ENCODE results near the gene STN1.

The STN1 gene

DNA sequence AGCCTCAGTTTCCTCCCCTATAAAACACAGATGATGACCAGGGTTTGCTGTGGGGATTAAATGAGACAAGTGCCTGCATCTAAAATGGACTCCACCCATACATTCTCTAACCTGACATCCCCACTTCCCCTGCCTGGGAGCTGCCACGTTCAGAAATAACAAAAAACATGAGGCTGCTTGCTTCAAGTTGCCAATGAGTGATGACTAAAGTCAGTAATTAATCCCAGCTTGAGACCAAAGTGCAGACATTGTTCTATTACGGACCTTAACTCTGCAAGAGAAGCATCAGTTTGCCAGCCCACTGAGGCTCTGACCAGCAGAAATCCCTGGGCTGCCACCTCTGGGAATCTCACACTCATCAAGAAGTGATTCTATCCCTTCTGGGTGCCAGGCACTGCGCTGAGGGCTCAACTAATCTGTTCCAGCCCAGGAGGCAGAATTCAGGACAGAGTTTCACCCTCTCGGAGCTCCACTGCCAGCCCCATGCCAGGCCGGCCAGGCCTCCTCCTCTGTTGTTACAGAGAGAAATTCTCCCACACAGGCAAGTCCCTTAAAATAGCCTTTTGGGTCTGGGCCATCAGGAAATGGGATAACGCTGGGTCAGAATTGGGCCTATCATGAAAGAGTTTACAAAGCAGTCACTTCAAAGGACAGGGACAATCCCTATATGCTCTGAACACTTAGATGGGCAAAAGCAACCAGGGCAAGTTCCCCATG lies 74.0 kb downstream of the STN1 start:
- no peak for DNase-seq (ENCODE audit: low spot score)

DNA sequence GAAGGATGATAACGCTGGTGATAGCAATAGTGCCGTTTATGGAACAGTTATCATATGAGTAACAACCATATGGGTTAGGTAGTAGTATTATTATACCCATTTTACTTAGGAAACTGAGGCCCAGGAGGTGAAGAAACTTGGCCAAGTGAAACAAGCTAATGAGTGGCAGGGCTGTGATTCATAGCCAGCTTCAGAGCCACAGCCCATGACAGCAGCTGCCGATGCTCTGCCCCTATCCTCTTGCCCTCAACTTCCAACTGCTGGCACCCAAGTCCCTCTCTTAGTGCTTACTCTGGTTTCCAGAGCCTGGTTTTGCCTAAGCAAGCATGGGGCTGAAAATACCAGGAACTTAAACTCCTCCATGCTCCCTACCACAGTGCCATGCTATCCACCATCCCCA lies 74.9 kb downstream of the STN1 start:
- DNase-seq (ENCODE audit: low spot score) = no peak

DNA sequence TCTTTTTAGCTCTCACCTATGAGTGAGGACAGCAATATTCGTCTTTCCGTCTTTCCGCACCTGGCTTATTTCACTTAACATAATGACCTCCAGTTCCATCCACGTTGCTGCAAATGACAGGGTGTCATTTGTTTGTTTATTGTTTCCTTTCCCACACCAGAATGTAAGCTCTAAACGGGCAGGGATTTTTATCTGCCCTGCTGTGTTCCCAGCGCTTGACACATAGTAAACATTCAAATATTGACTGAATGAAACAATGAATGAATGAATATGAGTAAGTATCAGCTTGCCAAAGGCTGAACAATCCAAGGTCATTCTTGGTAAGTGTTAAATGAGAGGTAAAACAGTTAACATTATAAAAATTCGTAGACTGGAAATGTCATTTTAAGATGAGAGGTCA lies 75.4 kb downstream of the STN1 start:
- no peak for DNase-seq (ENCODE audit: low spot score)

DNA sequence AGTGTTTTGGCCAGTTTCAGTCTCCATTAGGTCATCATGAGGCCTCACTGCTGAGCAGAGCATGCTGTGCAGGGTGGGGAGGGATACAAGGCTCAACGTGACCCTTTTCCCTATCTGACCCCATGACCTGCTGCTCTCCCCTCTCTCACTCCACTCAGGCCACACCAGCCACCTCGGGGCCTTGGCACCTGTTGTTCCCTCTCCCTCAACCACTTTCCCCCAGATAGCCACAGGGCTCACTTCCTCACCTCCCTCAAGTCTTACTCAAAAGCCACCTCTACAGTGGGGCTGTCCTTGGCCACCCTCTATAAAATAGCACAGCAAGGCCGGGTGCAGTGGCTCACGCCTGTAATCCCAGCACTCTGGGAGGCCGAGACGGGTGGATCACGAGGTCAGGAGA lies 76.5 kb downstream of the STN1 start:
- no peak for DNase-seq (ENCODE audit: low spot score)

DNA sequence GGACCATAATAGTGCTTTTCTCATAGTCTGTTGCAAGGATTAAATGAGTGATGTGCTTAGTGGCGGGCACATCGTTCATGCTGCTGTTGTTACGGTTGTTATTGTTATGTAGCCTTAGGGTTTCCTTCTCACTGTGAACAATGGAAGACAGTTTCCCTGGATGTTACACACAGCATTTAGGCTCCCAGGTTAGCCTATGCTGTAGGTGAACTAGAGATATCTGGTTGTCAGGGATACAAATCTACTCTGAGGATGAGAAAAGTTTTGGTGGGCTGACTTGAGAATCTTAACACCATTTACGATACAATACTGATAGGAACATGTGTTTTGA lies 77.3 kb downstream of the STN1 start:
- DNase-seq (ENCODE audit: low spot score) = no peak

DNA sequence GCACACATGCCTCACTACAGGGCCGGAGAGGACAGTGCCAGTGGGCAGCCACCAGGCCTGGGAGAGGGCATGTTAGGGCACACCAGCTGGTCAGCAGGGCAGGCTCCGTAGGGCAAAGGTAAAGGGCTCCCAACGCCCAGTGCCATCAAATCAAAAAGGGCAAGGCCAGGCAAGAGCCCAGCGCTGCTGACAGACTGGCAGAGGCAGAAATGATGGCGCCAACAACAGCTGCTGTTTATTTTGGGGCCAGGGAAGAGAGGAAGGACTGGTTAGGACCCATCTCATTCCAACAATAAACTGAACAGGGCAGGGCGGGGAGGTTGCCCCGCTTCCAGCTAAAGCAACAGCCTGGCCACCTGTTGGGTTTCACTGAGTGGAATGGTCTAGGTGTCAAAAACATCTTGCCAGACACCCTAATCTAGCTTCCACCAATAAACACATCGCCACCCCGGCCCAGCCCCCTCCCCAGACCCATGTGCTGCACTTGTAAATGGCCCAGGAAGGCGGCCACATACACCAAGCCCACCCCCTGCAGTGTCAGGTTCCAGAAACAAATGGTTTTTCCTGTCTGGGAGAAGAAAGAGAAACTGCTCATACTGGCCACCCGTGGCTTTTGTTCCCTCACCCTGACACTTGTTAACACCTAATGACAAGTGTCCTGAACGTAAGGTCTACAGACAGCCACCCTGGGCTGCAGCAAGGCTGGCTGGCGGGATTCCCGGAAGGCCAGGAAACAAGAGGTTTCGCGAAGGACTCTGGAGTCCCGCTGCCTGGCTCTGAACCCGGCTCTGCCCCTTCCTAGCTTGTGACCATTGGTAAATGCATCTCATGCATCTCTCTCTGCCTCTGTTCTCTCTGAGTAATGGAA lies 77.9 kb downstream of the STN1 start:
- no peak for DNase-seq (ENCODE audit: low spot score)

DNA sequence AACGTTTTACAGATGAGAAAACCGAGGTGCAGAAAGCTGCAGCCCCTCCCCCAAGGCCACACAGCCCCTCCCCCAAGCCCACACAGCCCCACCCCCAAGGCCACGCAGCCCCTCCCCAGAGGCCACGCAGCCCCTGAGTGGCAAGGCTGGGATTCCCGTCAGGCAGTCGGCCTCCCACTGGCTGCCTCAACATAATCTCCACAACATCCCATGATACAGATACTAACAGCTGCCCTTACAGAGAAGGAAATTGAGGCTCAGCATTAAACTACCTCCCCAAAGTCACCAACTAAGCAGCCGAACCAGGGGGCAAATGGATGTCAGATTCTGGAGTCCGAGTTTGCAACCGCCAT lies 78.5 kb downstream of the STN1 start:
- DNase-seq (ENCODE audit: low spot score) = no peak

DNA sequence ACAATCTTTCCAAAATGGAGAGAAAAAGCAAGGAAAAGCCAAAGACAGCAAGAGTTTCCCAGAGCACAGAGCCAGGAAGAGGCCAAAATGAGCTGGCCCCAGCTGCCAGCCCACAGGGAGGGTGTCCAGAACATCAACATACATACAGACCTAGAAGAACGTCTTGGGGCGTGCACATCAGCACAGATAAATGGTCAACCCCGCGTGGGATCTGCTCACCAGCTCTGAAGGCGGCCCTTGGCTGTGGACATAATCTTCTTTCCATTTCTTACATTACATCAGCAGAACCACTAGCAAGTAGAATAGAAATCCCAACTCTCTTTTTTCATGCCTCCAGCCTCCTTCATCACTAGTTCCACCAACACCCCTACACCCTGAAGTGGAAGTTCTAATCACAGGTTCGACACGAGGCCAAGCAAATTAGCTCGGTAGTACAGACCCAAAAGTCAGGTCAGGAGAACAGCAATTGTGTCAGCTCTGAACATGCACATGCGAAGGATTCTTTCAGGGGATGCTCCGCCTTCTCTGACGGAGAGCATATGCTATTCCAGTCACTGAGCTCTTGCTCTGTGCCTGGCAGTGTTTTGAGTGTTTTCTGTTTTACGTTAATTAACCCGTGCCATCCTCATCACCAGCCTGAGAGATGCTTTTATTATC lies 79.0 kb downstream of the STN1 start:
- DNase-seq (ENCODE audit: low spot score) = no peak

DNA sequence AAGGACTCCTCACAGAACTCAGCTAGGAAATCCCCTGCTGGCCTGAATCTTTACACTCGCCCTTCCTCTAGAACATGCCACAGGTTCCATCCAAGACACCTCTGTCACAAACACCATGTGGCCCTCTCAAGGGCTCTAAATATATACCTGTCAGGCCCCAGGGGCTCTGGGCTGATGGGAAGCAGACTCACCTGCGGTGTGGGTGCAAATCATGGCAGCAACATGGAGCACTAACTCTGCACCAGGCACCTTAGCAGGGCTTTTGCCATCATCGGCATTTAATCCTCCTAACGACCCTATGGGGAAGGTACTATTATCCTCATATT lies 80.0 kb downstream of the STN1 start:
- DNase-seq (ENCODE audit: low spot score) = no peak

DNA sequence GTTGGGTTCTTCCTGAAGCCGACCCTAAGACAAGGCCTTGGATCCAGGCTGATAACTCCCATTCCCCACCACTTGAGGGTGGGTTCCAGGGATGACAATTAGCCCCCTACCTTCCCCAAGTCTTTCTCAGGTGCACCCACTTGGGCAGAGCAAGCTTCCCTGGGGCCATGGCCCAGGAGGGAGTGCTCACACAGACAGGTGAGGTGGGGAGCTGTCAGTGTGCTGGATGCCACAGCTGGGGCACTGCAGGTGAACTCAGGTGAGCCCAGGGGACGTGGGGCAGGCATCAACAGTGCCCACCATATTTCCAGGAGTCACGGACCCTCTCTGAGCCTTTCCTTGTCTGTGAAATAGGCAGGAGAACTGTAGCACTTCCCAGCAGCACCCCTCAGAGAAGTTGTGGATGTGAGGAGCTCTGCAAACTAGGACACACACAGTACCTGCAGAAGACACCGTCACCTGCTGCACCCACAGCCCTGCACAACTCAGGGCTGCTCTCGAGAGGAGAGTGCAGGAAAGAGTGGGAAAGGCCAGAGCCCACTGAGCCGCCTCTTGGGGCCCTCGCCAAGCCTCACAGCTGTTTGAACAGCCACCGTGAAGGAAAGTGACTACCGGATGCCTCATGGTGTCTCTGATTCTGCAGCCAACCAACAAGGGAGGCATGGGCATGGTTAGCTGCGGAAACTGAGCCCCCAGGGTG lies 80.5 kb downstream of the STN1 start:
- DNase-seq (ENCODE audit: low spot score) = no peak

DNA sequence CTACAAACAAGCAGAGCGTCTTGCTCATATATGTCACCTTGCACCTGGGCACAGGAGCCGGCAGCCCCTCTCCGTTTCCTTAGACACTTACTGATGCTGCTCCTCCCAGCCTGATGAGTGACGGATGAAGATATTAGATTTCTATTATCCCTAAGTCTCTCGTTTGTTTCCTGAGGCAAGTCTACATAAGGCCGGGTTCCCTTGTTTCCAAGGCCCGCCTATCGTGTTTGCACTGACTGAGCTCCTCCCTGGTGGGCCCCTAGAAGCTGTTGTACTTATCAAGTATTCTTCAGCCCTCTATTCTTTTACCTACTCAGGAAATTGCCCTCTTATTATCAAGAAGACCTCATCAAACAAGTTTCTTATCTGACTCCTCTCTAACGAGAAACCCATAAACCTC lies 81.1 kb downstream of the STN1 start:
- DNase-seq (ENCODE audit: low spot score) = no peak

DNA sequence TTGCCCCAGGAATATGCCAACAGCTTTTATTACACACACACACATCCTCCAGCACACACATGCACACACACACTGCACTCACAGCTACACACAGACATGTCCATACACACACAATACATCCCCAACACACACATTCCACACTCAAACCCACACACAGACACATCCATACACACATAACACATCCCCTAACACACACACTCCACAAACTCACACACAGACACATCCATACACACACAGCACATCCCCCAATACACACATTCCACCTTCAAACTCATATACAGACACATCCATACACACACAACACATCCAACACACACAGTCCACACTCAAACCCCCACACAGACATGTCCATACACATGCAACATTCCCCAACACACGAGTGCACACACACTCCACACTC lies 81.7 kb downstream of the STN1 start:
- DNase-seq (ENCODE audit: low spot score) = no peak

DNA sequence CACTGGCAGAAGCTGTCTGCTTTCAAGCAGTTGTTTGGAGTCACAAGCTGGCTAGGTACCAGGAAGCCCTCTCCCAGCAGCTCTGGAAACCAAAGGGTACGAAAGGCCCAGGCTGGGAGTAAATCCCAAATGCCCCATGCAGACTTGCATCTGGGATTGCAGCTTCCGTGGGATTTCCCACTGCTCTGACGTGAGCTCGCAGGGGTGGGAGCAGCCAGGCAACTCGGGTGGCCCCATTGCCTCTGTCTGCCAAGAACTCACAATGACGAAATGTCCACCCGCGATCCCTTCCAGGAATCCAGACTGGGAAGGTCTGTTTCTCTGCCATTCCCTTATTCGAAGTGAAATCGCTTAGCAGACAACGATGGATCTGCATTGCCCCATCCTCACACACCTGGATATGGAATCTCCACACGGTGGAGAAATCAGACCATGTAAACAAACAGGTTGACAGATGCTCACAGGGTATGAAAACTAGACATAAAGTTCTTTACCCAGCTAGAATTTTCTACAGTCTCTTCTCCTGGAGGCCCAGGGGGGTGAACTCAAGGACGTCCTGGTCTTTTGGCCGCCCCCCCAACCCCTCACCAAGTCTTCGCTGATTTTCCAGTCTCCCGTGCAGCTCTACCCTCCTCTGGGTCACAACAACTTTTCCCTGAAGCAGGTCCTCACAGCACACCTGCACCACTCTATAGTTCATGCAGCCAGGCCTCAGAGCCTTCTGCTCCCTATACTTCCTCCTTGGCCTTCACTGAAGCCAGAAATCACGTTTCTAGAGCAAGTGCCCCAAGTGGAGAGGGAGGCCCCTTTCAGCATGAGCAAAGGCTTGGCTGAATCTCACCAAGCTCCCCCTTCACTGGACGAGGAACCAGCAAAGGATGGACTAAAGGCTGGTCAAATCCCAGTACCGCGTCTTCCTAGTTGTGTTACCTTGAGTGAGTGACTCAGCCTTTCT lies 82.6 kb downstream of the STN1 start:
- no peak for DNase-seq (ENCODE audit: low spot score)

DNA sequence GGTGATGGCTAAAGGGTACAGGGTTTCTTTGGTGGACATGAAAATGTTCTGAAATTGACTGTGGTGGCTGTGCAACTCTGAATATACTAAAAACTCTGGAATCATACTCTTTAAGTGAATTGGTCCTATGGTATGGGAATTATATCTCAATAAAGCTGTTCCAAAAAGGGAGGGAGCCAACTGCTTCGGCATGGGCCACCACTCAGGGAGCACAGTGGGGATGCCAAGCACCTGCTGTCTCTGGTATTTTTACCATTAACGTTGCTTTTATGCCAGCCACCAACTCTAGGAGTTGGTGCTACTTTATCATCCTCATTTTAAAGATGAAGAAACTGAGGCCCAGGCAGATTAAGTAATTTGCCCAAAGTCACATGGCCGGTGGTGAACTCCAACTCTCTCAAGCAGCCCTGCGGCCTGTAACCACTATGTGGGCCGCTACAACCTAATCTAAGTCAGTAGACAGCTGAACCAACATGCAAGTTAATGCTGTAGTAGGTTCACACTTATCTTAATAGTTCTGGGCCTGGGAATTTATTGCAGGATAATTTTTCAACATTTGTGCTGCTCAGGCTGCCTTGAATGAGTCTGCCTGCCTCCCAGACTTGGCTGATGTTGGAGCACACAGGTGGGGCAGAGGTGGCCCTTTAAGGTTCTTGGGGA lies 83.4 kb downstream of the STN1 start:
- no peak for DNase-seq (ENCODE audit: low spot score)

DNA sequence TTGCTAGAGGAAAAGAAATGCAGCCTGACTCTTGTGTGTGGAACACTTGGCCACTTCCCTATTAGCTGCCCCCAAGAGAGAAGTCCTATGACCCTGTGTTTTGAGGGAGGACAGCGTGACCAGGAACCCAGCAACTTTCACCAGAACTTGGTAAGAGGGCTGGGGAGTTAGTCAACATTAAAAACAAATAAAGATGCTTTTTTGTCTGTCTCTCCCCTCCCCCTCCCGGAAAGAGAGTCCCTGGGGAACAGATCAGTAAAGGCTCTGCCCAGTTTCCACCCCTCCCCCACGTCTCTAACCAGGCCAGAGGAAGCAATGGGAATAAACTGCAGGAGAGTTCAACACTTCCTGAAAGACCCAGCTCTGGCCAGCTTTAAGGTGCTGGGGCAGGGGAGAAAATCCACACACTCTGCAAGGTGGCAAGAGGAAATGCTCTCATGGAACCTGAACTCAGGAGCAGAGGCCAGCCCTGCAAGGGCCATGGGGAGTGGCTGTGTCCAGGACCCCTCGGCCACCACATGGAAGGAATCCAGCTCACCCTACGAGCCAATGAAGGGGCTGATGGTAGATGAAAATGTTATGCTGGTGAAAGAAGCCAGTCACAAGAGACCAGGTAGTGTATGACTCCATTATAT lies 84.1 kb downstream of the STN1 start:
- DNase-seq (ENCODE audit: low spot score) = no peak

DNA sequence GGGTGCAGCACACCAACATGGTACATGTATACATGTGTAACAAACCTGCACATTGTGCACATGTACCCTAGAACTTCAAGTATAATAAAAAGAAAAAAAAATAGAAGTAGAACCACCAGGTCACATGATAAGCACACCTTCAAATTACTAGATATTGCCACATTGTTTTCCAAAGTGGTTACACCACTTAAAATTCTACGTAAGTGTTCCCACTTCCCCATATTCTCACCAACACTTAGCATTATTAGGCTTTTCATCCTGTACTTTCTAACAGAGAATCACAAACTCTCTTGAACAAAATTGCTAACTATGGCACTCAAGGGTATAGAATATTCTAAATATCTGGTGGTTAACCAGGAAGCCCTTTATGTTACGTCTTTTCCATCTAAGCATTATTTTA lies 85.2 kb downstream of the STN1 start:
- no peak for DNase-seq (ENCODE audit: low spot score)

Measured in D341Med (cell line).